ENCODE data around the gene MTF1.
"Not testable (repeated sequence)": the region's sequence is repeated elsewhere in the genome, so short reads cannot be mapped to it uniquely, and the experiment has no call there.

Gene MTF1

DNA sequence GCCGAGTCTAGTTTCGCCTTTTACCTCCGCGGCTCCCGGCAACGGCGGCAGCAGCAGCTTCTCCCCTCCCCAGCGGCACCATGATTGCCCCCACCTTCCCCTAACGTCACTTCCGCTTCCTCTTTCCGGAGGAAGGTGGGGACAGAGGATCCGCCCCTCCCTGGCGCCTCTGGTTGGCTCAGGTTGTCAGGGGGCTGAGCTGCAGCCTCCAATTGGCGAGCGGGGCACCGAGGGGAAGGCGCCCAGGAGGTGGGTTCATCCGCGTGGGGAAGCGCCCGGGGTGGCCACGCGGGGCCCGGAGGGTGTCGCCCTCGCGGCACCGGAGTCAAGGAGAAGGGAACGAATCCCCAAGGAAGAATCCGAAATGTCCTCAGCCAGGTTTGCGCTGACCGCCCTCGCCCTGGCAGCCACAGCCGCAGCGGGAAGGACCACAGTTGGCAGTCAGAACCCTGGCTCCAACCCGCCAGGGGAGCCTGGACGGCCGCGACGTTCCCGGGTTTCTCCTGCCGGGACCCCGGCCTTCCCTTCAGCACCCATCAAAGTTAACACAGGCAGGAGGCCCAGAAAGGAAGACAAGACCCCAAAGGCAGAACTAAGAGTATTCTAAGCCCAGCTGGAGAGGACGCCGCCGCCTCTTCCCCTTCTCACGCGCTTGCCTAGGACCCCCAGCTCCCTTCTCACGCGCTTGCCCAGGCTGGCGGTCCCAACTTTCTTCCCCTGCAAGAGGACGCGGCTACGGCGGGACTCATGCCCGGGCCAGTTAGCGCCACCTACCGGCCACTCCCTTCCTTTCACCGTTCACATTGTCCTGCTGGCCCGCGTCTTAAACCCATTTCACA is at the start of gene MTF1:
TSS of gene MTF1 (minus strand) at position 86 of the 839 bp plus-strand sequence. CDS start 1,934 bp downstream, outside the sequence.
- TF ChIP-seq CTCF (IDR thresholded peaks at IDR 0.05; ENCODE audit: insufficient read depth, low read depth, low read length, missing control alignments), result peak; percentile 87
- DNase-seq (ENCODE audit: low read depth), result peak; percentile 99
- peak within 1 kb of the TSS; percentile 100 for H3K4me3 ChIP-seq (ENCODE audit: low read length)

DNA sequence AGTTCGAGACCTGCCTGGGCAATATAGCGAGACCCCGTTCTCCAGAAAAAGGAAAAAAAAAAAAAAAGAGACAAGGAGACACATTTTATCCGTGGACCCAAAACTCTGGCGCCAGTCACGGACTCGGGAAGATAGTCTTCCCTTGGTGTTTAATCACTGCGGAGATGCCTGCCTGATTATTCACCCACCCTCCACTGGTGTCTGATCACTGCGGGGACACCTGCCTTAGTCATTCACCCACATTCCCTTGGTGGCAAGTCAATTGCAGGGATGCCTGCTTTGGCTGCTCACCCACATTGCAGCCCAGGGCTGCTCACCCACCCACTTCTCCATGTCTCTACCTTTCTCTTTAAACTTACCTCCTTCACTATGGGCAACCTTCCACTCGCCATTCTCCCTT is 49.1 kb upstream of the MTF1 start:
- DNase-seq (ENCODE audit: low read depth); H3K4me3 ChIP-seq (ENCODE audit: low read length): not testable (repeated sequence)

DNA sequence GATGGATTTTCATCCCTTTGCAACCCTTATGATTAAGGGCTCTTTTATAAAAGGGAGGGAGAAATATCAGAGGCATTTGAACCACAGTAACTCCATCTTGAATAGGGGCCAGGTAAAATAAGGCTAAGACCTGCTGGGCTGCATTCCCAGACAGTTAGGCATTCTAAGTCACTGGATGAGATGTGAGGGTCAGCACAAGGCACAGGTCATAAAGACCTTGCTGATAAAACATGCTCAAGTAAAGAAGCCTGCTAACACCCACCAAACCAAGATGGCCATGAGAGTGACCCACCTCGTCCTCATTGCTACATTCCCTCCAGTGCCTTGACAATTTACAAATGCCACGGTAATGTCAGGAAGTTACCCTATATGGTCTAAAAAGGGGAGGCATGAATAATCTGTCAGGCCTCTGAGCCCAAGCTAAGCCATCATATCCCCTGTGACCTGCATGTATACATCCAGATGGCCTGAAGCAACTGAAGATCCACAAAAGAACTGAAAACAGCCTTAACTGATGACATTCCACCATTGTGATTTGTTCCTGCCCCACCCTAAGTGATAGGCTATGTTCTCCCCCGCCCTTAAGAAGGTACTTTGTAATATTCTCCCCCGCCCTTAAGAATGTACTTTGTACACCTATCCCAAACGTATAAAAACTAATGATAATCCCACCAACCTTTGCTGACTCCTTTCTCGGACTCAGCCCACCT is 48.2 kb upstream of the MTF1 start:
- H3K4me3 ChIP-seq (ENCODE audit: low read length), result not testable (repeated sequence)
- peak; percentile 30 for DNase-seq (ENCODE audit: low read depth)

- not testable (repeated sequence) for H3K4me3 ChIP-seq (ENCODE audit: low read length); DNase-seq (ENCODE audit: low read depth)
Measured at GRCh38 chr1:37906591-37906990, 47.2 kb upstream of the MTF1 start.

- no peak for TF ChIP-seq CTCF (IDR thresholded peaks at IDR 0.05; ENCODE audit: insufficient read depth, low read depth, low read length, missing control alignments)
- no peak overlapping the region for H3K4me3 ChIP-seq (ENCODE audit: low read length)
- no peak for DNase-seq (ENCODE audit: low read depth)
Measured at GRCh38 chr1:37905727-37906126, 46.3 kb upstream of the MTF1 start.

DNA sequence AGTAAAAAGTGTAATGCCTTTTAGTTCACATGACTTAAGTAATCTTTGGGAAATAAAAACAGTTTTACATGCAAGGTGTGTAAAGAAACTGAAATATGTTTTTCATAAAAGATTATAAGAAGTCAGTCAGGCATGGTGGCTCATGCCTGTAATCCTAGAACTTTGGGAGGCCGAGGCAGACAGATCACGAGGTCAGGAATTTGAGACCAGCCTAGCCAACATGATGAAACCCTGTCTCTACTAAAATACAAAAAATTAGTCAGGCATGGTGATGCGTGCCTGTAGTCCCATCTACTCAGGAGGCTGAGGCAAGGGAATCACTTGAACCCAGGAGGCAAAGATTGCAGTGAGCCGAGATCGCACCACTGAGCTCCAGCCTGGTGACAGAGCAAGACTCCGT is 44.5 kb upstream of the MTF1 start:
- DNase-seq (ENCODE audit: low read depth); H3K4me3 ChIP-seq (ENCODE audit: low read length): not testable (repeated sequence)

DNA sequence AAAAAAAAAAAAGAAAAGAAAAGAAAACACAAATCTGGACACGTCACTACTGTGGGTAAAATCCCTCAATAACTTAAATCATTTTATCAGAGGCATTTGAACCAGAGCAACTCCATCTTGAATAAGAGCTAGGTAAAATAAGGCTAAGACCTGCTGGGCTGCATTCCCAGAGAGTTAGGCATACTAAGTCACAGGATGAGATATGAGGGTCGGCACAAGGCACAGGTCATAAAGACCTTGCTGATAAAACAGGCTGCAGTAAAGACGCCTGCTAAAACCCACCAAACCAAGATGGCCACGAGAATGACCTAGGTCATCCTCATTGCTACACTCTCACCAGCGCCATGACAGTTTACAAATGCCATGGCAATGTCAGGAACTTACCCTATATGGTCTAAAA is 43.6 kb upstream of the MTF1 start:
- no peak overlapping the region for H3K4me3 ChIP-seq (ENCODE audit: low read length)
- DNase-seq (ENCODE audit: low read depth), result no peak
- no peak for TF ChIP-seq CTCF (IDR thresholded peaks at IDR 0.05; ENCODE audit: insufficient read depth, low read depth, low read length, missing control alignments)

DNA sequence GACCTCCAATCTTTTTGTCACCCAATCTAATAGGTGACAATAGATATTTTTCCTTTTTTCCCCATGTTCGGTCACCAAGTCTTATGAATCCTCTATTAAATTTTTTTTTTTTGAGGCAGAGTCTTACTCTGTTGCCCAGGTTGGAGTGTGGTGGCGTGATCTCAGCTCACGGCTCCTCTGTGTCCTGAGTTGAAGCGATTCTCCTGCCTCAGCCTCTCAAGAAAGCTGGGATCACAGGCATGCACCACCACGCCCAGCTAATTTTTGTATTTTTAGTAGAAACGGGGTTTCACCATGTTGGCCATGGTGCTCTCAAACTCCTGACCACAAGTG is 42.5 kb upstream of the MTF1 start:
- no peak overlapping the region for H3K4me3 ChIP-seq (ENCODE audit: low read length)
- no peak for DNase-seq (ENCODE audit: low read depth)
- no peak for TF ChIP-seq CTCF (IDR thresholded peaks at IDR 0.05; ENCODE audit: insufficient read depth, low read depth, low read length, missing control alignments)

GRCh38 chr1:37901191-37901892 is 42.0 kb upstream of the MTF1 start:
- TF ChIP-seq CTCF (IDR thresholded peaks at IDR 0.05; ENCODE audit: insufficient read depth, low read depth, low read length, missing control alignments), result no peak
- H3K4me3 ChIP-seq (ENCODE audit: low read length), result no peak overlapping the region
- no peak for DNase-seq (ENCODE audit: low read depth)

DNA sequence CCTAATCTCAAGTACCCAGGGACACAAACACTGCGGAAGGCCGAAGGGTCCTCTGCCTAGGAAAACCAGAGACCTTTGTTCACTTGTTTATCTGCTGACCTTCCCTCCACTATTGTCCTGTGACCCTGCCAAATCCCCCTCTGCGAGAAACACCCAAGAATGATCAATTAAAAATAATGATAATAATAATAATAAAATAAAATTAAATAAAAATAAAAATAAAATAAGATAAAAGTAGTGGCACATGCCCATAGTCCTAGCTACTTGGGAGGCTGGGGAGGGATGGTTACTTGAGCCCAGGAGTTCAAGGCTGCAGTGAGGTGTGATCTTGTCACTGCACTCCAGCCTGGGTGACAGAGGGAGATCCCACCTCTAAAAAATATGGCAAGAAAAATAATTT is 38.2 kb upstream of the MTF1 start:
- DNase-seq (ENCODE audit: low read depth); H3K4me3 ChIP-seq (ENCODE audit: low read length): not testable (repeated sequence)

Data from epithelial cell of esophagus (primary cell).